NB4 (cell line): ENCODE results near the gene PLA2G6.
"Not testable (repeated sequence)": the region's sequence is repeated elsewhere in the genome, so short reads cannot be mapped to it uniquely, and the experiment has no call there.

ENCODE experiments used
- DNase-seq: peaks from one replicate; pipeline ENCODE4 v3.0.0; 2010; ENCODE audit warnings: low read depth
- H3K4me3 ChIP-seq: one replicate; pipeline ENCODE4 v1.5.1; 2011; ENCODE audit warnings: mild to moderate bottlenecking, low read depth, low read length, moderate library complexity
- CTCF ChIP-seq: IDR thresholded peaks from one replicate; pipeline ENCODE4 v1.5.1; 2012; ENCODE audit warnings: low read depth, low read length
- MAX ChIP-seq: IDR thresholded peaks from 2 replicates; pipeline ENCODE4 v1.6.1; 2011; ENCODE audit warnings: low read depth, low read length
- MYC ChIP-seq: IDR thresholded peaks from 2 replicates; pipeline ENCODE4 v1.6.1; 2011; ENCODE audit warnings: low read depth, low read length
- POLR2A ChIP-seq: IDR thresholded peaks from 2 replicates; pipeline ENCODE4 v1.6.1; 2011; ENCODE audit warnings: mild to moderate bottlenecking; ENCODE audit not compliant: insufficient read length; ENCODE audit errors: extremely low read depth

Gene PLA2G6

GRCh38 chr22:38186429-38186828, 4.8 kb upstream of the PLA2G6 start:
- no peak for DNase-seq
- H3K4me3 ChIP-seq = no peak overlapping the region
- no peak for TF ChIP-seq POLR2A
- no peak for TF ChIP-seq MAX

- no peak for DNase-seq
- H3K4me3 ChIP-seq = no peak overlapping the region
- TF ChIP-seq MAX (no peak), POLR2A (no peak), CTCF (no peak), MYC (no peak)
Measured at GRCh38 chr22:38184788-38185187, 3.2 kb upstream of the PLA2G6 start.

GRCh38 chr22:38180841-38181452, 683 bp downstream of the PLA2G6 start:
- peak overlapping the region; percentile 76 for H3K4me3 ChIP-seq
- no peak for DNase-seq
- TF ChIP-seq CTCF (no peak), MAX (no peak), POLR2A (no peak), MYC (no peak)

- not testable (repeated sequence) for DNase-seq, H3K4me3 ChIP-seq
Measured at GRCh38 chr22:38178605-38178937, 3.1 kb downstream of the PLA2G6 start.

- peak; percentile 50 for DNase-seq
- no peak for TF ChIP-seq MYC
- TF ChIP-seq POLR2A = no peak
- no peak for TF ChIP-seq MAX
- no peak overlapping the region for H3K4me3 ChIP-seq
Measured at GRCh38 chr22:38177926-38178604, 3.6 kb downstream of the PLA2G6 start.

- DNase-seq, H3K4me3 ChIP-seq: not testable (repeated sequence)
Measured at GRCh38 chr22:38177571-38177925, 4.1 kb downstream of the PLA2G6 start.

GRCh38 chr22:38177044-38177443, 4.6 kb downstream of the PLA2G6 start:
- no peak overlapping the region for H3K4me3 ChIP-seq
- TF ChIP-seq CTCF (no peak), MAX (no peak), MYC (no peak), POLR2A (no peak)

GRCh38 chr22:38176170-38176741, 5.4 kb downstream of the PLA2G6 start:
- H3K4me3 ChIP-seq = no peak overlapping the region
- TF ChIP-seq MAX = no peak
- no peak for TF ChIP-seq CTCF
- no peak for TF ChIP-seq MYC
- no peak for TF ChIP-seq POLR2A
- DNase-seq = no peak

More at GRCh38 chr22:38177044-38177443, 4.6 kb downstream of the PLA2G6 start:
- DNase-seq = peak; percentile 67
